Loucy (cell line): ENCODE data around the gene FOXP3.

Experiments used
- H2AFZ ChIP-seq: fragments of 200-600 bp; sonication (generic); 2 replicates; pipeline ENCODE4 v1.6.0; 2016; ENCODE audit warnings: antibody characterized with exemption, mild to moderate bottlenecking, low read length, moderate library complexity
- H3F3A ChIP-seq: fragments of 200-600 bp; 2 replicates; pipeline ENCODE4 v1.6.0; 2016; ENCODE audit warnings: antibody characterized with exemption, low read depth, mild to moderate bottlenecking
- H3K27me3 ChIP-seq: fragments of 200-600 bp; sonication (generic); 2 replicates; pipeline ENCODE4 v1.6.1; 2014; ENCODE audit warnings: low read length, mild to moderate bottlenecking; ENCODE audit not compliant: insufficient read depth, poor library complexity, severe bottlenecking
- H3K36me3 ChIP-seq: fragments of 200-600 bp; sonication (generic); 2 replicates; pipeline ENCODE4 v1.6.1; 2016; ENCODE audit warnings: low read length; ENCODE audit not compliant: insufficient read depth
- H3K4me1 ChIP-seq: fragments of 200-600 bp; sonication (generic); 2 replicates; pipeline ENCODE4 v1.5.1; 2014; ENCODE audit warnings: low read length, mild to moderate bottlenecking; ENCODE audit not compliant: insufficient read depth, poor library complexity, severe bottlenecking
- H3K4me2 ChIP-seq: fragments of 200-600 bp; sonication (generic); 2 replicates; pipeline ENCODE4 v1.6.0; 2014; ENCODE audit warnings: antibody characterized with exemption, low read length, low read depth, mild to moderate bottlenecking; ENCODE audit not compliant: poor library complexity, severe bottlenecking
- H3K4me3 ChIP-seq: fragments of 200-600 bp; sonication (generic); 2 replicates; pipeline ENCODE4 v1.5.1; 2014; ENCODE audit warnings: low read length, mild to moderate bottlenecking, mixed read lengths; ENCODE audit not compliant: poor library complexity, severe bottlenecking
- H3K79me2 ChIP-seq: fragments of 200-600 bp; sonication (generic); 2 replicates; pipeline ENCODE4 v1.6.1; 2014; ENCODE audit warnings: low read length; ENCODE audit not compliant: insufficient read depth
- H3K9ac ChIP-seq: fragments of 200-600 bp; sonication (generic); 2 replicates; pipeline ENCODE4 v1.6.0; 2014; ENCODE audit warnings: mild to moderate bottlenecking, low read depth, low read length, moderate library complexity; ENCODE audit not compliant: poor library complexity, severe bottlenecking
- H3K9me2 ChIP-seq: fragments of 200-600 bp; sonication (generic); replicated peaks from 2 replicates; pipeline ENCODE4 v1.6.1; 2016; ENCODE audit warnings: low read depth, low read length, mixed read lengths
- H3K9me3 ChIP-seq: fragments of 200-600 bp; sonication (generic); 2 replicates; pipeline ENCODE4 v1.6.1; 2014; ENCODE audit warnings: mild to moderate bottlenecking, antibody characterized with exemption, low read length, low read depth; ENCODE audit not compliant: insufficient read depth
- H4K20me1 ChIP-seq: fragments of 200-600 bp; sonication (generic); 2 replicates; pipeline ENCODE4 v1.6.0; 2014; ENCODE audit warnings: antibody characterized with exemption, low read length, mild to moderate bottlenecking; ENCODE audit not compliant: insufficient read depth, poor library complexity, severe bottlenecking
- EZH2phosphoT487 ChIP-seq: fragments of 200-600 bp; IDR thresholded peaks from 2 replicates; pipeline ENCODE4 v1.6.1; 2018; ENCODE audit warnings: antibody characterized with exemption, mild to moderate bottlenecking, moderate library complexity, borderline replicate concordance
- TF ChIP-seq, protein P1 (sequence below): fragments of 200-600 bp; sonication (generic); conservative IDR thresholded peaks from 2 replicates; pipeline ENCODE4 v1.5.1; 2014; ENCODE audit warnings: mild to moderate bottlenecking, antibody characterized with exemption, low read length

Gene FOXP3

DNA sequence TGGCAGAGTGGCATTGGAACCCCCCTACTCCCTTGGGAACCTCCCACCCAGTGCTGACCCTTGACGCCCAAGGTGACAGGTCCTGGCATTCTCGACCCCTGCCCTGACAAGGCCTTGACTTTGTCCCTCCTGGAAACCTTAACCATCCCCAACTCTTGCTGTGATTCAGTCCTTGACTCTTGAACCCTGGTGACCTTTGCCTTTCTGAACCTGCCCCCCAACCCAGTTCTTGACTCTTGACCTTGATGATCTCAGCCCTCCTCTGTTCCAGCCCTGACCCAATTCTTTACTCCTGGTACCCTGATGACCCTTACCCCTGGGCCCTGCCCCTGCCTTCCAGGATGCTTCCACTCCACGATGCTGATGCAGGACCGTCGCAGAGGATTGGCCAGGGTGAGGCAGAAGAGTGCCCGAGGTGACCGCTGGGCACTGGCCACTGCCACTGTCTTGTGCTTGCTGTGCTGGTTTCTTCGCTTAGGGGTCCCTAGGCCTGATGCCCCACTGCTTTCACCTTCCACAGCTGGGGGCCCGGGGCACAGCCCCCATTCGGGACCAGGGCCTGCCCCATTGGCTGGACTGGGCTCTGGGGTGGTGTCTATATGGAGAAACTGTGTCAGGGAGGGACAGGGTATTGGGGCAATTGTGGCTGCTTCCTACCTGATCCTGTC, 33.0 kb downstream of the FOXP3 start:
- H2AFZ ChIP-seq: no peak overlapping the region
- H3K4me2 ChIP-seq: peak overlapping the region; percentile 68
- H4K20me1 ChIP-seq: no peaks in the 10 kb centered on the region
- no peaks in the 10 kb centered on the region for H3K9me3 ChIP-seq
- no peaks in the 10 kb centered on the region for H3K4me1 ChIP-seq
- peak overlapping the region; percentile 65 for H3K9ac ChIP-seq
- H3F3A ChIP-seq: no peaks in the 10 kb centered on the region
- TF ChIP-seq, protein P1, sequence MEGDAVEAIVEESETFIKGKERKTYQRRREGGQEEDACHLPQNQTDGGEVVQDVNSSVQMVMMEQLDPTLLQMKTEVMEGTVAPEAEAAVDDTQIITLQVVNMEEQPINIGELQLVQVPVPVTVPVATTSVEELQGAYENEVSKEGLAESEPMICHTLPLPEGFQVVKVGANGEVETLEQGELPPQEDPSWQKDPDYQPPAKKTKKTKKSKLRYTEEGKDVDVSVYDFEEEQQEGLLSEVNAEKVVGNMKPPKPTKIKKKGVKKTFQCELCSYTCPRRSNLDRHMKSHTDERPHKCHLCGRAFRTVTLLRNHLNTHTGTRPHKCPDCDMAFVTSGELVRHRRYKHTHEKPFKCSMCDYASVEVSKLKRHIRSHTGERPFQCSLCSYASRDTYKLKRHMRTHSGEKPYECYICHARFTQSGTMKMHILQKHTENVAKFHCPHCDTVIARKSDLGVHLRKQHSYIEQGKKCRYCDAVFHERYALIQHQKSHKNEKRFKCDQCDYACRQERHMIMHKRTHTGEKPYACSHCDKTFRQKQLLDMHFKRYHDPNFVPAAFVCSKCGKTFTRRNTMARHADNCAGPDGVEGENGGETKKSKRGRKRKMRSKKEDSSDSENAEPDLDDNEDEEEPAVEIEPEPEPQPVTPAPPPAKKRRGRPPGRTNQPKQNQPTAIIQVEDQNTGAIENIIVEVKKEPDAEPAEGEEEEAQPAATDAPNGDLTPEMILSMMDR: no peak
- TF ChIP-seq EZH2phosphoT487: no peak
- peaks cover 5% of the 10 kb centered on the region; the same call in 1 of the 2 replicates for H3K79me2 ChIP-seq
- H3K27me3 ChIP-seq: no peaks in the 10 kb centered on the region
- H3K9me2 ChIP-seq: no peaks in the 10 kb centered on the region
- peak overlapping the region; percentile 73 for H3K4me3 ChIP-seq
- H3K36me3 ChIP-seq: no peaks in the 10 kb centered on the region

DNA sequence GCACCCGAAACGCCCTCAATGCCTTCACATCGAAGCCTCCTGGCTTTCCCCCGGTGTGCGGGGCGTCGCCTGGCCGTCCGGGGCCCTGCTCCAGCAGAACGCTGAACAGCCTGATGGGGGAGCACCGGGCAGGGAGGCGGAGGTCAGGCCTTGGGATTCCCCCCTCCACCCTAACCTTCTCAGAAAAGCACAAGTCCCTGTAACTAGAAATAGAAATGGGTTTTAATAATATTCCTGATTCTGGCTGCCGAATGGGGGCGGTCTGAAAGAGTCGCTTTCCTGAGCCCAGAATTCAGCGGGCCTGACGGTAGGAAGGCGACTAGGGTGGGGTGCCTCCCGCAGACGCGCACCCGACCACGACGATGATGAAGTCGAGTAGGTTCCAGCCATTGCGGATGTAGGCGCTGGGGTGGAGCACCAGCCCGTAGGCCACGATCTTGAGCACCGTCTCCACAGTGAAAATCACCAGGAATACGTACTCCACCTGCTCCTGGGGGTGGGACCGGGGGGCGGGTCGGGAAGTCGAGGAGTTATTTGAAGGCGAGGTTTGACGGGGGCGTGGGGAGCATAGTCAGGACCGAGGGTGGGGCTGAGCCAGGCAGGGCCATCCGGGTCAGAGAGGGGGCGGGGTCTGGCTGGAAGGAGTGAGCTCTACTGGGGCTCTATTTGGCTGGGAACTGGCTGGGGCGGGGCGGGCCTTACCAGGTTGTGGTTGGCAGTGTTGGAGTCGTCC, 33.8 kb downstream of the FOXP3 start:
- TF ChIP-seq, protein P1: peak; percentile 33
- TF ChIP-seq EZH2phosphoT487: no peak
- no peaks in the 10 kb centered on the region for H3K36me3 ChIP-seq
- H3K9me3 ChIP-seq: no peaks in the 10 kb centered on the region
- no peaks in the 10 kb centered on the region for H3K27me3 ChIP-seq
- peak overlapping the region; percentile 73 for H3K4me3 ChIP-seq
- no peaks in the 10 kb centered on the region for H3K4me1 ChIP-seq
- no peaks in the 10 kb centered on the region for H3K9me2 ChIP-seq
- H3K9ac ChIP-seq: peak overlapping the region; percentile 65
- H3F3A ChIP-seq: no peaks in the 10 kb centered on the region
- peak overlapping the region; percentile 68 for H3K4me2 ChIP-seq
- H4K20me1 ChIP-seq: no peaks in the 10 kb centered on the region
- H2AFZ ChIP-seq: peak overlapping the region; percentile 84
- H3K79me2 ChIP-seq: peaks cover 3% of the 10 kb centered on the region; the same call in 1 of the 2 replicates

DNA sequence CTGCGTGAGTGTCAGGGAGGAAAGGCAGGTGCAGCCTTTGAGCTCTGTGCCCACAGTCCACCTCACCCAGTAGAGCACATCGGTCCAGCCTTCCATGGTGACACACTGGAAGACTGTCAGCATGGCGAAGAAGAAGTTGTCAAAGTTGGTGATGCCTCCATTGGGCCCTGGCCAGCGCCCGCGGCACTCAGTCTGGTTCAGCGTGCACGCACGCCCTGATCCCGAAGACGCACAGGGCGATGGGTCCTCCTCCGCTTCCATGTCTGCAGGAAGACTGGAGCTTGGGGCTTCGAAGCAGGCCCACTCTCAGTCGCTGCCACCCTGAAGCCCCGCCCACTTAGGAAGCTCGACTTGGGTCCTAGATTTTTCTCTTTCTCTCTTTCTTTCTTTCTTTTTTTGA, 36.3 kb downstream of the FOXP3 start:
- no peaks in the 10 kb centered on the region for H3K9me3 ChIP-seq
- H4K20me1 ChIP-seq: no peaks in the 10 kb centered on the region
- no peaks in the 10 kb centered on the region for H3K79me2 ChIP-seq
- no peaks in the 10 kb centered on the region for H3K9me2 ChIP-seq
- TF ChIP-seq EZH2phosphoT487: no peak
- TF ChIP-seq, protein P1: no peak
- H3K9ac ChIP-seq: no peak overlapping the region
- no peak overlapping the region for H3K4me3 ChIP-seq
- no peaks in the 10 kb centered on the region for H3K36me3 ChIP-seq
- no peaks in the 10 kb centered on the region for H3F3A ChIP-seq
- no peak overlapping the region for H3K4me2 ChIP-seq
- H2AFZ ChIP-seq: no peak overlapping the region
- no peaks in the 10 kb centered on the region for H3K27me3 ChIP-seq
- H3K4me1 ChIP-seq: no peaks in the 10 kb centered on the region
